ENCODE results near the gene TNP1.

Gene TNP1

GRCh38 chr2:216873573-216873972, 13.7 kb upstream of the TNP1 start:
- no peak for DNase-seq (ENCODE audit: low read depth)

GRCh38 chr2:216872624-216873023, 12.8 kb upstream of the TNP1 start:
- no peak for DNase-seq (ENCODE audit: low read depth)

- DNase-seq (ENCODE audit: low read depth), result no peak
Measured at GRCh38 chr2:216872040-216872439, 12.2 kb upstream of the TNP1 start.

DNA sequence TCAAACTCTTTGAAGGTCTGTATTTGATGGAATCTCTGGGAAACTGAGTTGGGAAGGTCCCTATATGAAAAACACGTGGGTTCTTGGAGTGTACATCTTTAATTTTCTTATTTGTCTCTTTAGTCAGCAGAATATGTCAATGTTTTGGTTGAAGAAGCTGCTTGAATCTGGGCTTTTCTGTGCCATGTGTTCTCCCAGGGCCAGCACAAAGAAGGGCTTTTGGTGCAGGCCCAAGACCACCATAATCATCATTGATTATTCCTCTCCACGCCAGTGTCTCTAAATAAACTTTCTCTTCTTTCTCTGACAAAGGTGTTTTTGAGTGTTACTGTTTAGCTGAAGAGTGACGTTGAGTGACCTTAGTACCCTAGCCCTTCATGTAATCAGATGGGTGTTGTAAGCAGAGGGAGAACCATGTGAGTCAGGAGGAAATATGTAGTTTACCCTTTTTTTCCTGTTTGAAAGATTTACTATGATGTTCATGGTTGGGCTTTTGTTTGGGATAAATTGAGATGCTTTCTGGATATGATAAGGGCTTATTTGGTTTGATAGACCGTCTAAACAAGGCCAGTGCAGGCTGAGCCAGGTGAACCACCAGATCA, 11.6 kb upstream of the TNP1 start:
- DNase-seq (ENCODE audit: low read depth), result no peak

- DNase-seq (ENCODE audit: low read depth), result no peak
Measured at GRCh38 chr2:216870508-216871332, 10.9 kb upstream of the TNP1 start.

DNA sequence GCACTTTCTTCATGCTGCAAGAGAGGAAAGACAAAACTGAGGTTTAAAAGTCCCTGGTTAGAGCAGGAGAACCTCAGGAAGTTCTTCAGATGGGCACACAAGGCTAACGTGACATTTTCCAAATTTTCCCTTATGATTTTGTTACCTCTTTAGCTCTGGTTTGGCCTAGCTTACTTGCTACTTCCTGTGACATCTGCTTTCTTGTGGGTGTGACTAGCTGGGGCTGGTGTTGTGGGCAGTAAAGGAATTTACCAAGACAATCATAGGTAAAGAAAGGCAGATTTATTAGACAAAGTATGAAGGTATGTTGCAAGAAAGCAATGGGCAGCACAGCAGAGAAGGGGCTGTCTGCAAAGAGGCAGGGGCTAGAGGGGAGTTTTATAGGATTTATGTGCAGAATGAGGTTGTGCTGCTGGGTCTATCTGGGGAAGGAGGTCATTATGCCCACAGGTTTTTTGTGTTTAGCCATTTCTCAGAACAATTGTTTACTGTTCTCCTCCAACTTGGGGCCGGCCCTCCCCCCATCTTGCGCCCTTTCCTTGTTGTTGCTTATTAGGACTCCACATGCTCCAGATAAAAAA, 6.7 kb upstream of the TNP1 start:
- no peak for DNase-seq (ENCODE audit: low read depth)

DNA sequence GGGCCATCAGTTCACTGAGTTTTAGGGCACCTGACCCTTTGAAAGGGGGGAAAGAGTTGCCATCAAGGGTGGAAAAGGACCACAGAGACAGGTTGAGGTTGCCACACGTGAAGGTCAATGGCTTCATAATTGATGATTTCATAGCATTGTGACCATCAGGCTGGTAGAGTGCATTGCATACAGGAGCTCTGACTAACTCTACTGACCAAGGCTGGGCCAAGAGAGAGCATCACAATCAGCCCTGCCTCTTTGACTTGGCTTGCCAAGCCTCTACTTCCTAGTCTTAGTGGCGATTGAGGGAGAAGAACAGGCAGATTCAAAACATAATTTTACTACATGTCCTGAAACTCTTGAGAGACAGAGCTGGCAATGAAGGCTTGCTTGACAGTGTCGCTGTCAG, 5.8 kb upstream of the TNP1 start:
- no peak for DNase-seq (ENCODE audit: low read depth)

- no peak for DNase-seq (ENCODE audit: low read depth)
Measured at GRCh38 chr2:216863946-216864345, 4.1 kb upstream of the TNP1 start.

- DNase-seq (ENCODE audit: low read depth), result no peak
Measured at GRCh38 chr2:216862628-216863398, 2.9 kb upstream of the TNP1 start.

GRCh38 chr2:216860426-216861137, 718 bp upstream of the TNP1 start:
- DNase-seq (ENCODE audit: low read depth), result no peak

DNA sequence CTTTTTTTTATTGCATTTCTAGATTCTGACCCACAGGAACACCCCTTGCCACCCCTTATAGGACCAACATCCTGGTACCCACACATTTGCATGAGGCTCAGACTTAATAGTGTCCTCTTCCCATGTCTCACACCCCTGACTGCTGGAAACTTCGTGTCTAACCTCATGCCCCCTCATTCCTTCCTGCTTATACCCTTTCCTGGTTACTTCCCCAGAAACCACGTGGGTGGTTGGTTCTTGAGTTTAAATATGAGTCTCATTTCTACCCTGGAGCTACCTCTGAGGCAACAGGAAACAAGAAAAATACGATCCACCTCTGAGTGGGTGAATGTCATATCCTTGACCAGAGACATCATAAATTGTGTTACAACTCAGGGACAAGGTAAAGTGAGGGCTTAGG, 1.6 kb downstream of the TNP1 start:
- DNase-seq (ENCODE audit: low read depth), result peak; percentile 51

DNA sequence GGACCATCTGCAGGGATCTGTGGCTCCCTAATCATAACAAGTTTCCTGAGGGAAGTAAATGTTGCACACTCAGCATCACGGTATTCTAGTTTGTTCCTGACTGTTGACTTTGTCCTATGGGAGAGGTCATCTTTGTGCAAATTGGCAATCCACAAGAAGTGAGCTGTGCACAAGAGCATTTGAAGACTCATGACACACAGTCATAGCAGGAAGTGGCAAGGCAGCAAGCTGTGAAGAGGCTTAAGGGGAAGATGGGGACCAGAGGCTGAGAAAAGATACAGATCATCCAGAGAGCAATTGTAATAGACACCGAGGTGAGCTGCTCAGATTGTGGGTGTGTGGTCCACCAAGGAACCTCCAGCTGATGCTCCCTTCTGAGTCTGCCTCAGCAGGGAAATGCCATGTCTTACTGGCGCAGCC, 2.7 kb downstream of the TNP1 start:
- peak; percentile 80 for DNase-seq (ENCODE audit: low read depth)

- no peak for DNase-seq (ENCODE audit: low read depth)
Measured at GRCh38 chr2:216856406-216857065, 3.3 kb downstream of the TNP1 start.

- no peak for DNase-seq (ENCODE audit: low read depth)
Measured at GRCh38 chr2:216855605-216856004, 4.3 kb downstream of the TNP1 start.

DNA sequence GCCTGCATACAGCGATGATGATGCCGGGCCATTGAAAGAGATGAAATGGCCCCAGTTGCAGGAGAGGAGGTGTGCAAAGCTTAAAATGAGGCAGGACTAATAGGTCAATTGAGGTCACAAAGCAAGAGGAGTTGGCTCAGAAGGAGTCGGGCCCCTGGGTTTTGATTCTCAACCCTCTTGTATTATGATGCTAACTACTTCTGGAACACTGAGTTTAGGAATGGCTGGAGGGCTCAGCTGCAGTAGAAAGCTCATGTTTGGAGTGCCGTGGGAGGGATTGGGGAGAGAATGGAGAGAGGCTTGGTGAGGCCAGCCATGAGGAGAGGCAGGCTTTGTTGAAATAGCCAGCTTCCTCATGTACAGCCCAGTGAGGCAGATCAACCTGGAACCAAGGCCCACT, 4.8 kb downstream of the TNP1 start:
- no peak for DNase-seq (ENCODE audit: low read depth)

- no peak for DNase-seq (ENCODE audit: low read depth)
Measured at GRCh38 chr2:216851486-216852090, 8.3 kb downstream of the TNP1 start.

- no peak for DNase-seq (ENCODE audit: low read depth)
Measured at GRCh38 chr2:216850665-216851322, 9.1 kb downstream of the TNP1 start.

GRCh38 chr2:216849987-216850386, 9.9 kb downstream of the TNP1 start:
- no peak for DNase-seq (ENCODE audit: low read depth)

DNA sequence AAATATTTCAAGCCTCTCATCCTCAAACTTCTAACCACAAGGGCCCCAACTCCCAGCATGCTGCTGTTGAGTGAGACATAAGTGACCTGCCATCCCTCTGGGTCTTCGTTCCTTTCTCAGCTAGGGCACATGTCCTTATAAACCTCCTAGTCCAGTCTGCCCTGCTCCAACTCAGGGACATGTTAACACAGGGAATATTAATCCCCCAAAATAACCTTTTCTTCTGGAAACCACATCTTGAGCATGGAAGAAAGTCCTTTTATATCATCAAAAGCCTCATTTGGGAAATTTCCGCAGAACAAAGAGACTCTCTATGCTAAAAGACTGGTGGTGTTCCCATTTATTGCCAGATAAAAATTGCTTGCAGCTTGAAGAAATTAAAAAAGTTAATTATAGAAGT, 14.4 kb downstream of the TNP1 start:
- DNase-seq (ENCODE audit: low read depth), result no peak

- DNase-seq (ENCODE audit: low read depth), result no peak
Measured at GRCh38 chr2:216842636-216843035, 17.2 kb downstream of the TNP1 start.
